GM20000 (cell line): Measurements from ENCODE around the gene GIT2.
A peak's percentile ranks its signal among the peaks of the same experiment; 100 is the strongest.
"Not testable (repeated sequence)": the region's sequence is repeated elsewhere in the genome, so short reads cannot be mapped to it uniquely, and the experiment has no call there.

Experiments used
- DNase-seq: peaks from one replicate; pipeline ENCODE4 v3.0.0; 2012; ENCODE audit warnings: low spot score
- TF ChIP-seq, protein P1 (sequence below): IDR thresholded peaks from 2 replicates; pipeline ENCODE4 v1.5.1; 2012; ENCODE audit warnings: mild to moderate bottlenecking, control low read depth; ENCODE audit errors: extremely low read depth, missing control alignments

The GIT2 gene

GRCh38 chr12:109905301-109905700 lies 90.9 kb downstream of the GIT2 start:
- DNase-seq: no peak
- TF ChIP-seq, protein P1, sequence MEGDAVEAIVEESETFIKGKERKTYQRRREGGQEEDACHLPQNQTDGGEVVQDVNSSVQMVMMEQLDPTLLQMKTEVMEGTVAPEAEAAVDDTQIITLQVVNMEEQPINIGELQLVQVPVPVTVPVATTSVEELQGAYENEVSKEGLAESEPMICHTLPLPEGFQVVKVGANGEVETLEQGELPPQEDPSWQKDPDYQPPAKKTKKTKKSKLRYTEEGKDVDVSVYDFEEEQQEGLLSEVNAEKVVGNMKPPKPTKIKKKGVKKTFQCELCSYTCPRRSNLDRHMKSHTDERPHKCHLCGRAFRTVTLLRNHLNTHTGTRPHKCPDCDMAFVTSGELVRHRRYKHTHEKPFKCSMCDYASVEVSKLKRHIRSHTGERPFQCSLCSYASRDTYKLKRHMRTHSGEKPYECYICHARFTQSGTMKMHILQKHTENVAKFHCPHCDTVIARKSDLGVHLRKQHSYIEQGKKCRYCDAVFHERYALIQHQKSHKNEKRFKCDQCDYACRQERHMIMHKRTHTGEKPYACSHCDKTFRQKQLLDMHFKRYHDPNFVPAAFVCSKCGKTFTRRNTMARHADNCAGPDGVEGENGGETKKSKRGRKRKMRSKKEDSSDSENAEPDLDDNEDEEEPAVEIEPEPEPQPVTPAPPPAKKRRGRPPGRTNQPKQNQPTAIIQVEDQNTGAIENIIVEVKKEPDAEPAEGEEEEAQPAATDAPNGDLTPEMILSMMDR: no peak

GRCh38 chr12:109902891-109903418 lies 93.2 kb downstream of the GIT2 start:
- TF ChIP-seq, protein P1: no peak

DNA sequence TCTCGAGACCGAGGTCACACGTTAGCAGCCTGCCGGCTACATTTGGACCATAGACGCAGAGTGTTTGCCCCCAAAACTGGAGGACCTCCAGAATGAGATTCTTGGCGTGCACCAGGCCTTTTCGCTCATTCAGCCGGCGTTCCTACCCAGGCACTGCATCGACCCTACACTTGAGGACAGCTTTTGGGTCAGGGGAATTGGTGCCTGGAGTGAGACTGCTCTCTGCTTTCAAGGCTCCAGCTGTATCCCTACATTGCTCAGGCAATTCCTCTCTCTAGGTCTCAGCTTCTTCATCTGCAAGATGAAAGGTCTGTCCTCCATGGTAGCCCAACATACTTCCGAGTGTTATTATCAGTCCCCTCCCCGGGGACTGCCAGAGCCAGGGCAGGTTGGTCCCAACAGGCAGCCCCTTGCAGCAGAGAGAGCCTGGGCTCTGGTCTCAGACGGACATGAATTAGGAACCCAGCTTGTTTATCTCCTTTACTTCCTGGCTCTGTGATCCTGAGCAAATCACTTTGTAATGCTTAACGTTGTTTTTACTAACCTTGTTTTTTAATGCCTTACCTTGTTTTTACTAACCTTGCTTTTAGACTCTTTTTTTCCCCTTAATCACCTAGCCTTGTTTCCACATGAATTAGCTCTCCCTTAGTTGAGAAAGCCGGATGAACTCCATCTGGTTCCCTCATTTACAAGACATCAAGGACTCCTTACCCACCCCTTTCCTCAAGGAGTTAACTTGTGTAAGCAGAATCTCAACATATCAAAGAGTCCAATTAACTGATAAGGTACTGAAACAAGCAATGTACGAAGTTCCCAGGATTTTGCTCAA lies 95.2 kb downstream of the GIT2 start:
- peak; percentile 65 for DNase-seq
- TF ChIP-seq, protein P1: no peak

More at GRCh38 chr12:109902891-109903418, 93.2 kb downstream of the GIT2 start:
- DNase-seq: no peak

- TF ChIP-seq, protein P1: peak; percentile 46
- peak; percentile 92 for DNase-seq
Measured at GRCh38 chr12:109899783-109900751, 96.1 kb downstream of the GIT2 start, which contains the start of gene TCHP. TSS of gene TCHP (plus strand) at chr12:109900274. CDS start at chr12:109903027, 2,753 bp downstream.

GRCh38 chr12:109899345-109899744 lies 96.8 kb downstream of the GIT2 start:
- not testable (repeated sequence) for DNase-seq

- DNase-seq: no peak
- TF ChIP-seq, protein P1: no peak
Measured at GRCh38 chr12:109897029-109897428, 99.1 kb downstream of the GIT2 start.

GRCh38 chr12:109896188-109896587 lies 100.0 kb downstream of the GIT2 start:
- TF ChIP-seq, protein P1: no peak
- DNase-seq: no peak
